HS-5 (cell line): ENCODE data around the gene GNA15.
"Not testable (repeated sequence)": the region's sequence is repeated elsewhere in the genome, so short reads cannot be mapped to it uniquely, and the experiment has no call there.

Experiments used
- DNase-seq: peaks from one replicate; pipeline ENCODE4 v3.0.0-alpha.2; 2012; ENCODE audit warnings: low read depth

Gene GNA15

GRCh38 chr19:3149526-3150505 is 14.0 kb downstream of the GNA15 start:
- no peak for DNase-seq

- DNase-seq, result no peak
Observed at GRCh38 chr19:3150739-3151329, 15.0 kb downstream of the GNA15 start.

DNA sequence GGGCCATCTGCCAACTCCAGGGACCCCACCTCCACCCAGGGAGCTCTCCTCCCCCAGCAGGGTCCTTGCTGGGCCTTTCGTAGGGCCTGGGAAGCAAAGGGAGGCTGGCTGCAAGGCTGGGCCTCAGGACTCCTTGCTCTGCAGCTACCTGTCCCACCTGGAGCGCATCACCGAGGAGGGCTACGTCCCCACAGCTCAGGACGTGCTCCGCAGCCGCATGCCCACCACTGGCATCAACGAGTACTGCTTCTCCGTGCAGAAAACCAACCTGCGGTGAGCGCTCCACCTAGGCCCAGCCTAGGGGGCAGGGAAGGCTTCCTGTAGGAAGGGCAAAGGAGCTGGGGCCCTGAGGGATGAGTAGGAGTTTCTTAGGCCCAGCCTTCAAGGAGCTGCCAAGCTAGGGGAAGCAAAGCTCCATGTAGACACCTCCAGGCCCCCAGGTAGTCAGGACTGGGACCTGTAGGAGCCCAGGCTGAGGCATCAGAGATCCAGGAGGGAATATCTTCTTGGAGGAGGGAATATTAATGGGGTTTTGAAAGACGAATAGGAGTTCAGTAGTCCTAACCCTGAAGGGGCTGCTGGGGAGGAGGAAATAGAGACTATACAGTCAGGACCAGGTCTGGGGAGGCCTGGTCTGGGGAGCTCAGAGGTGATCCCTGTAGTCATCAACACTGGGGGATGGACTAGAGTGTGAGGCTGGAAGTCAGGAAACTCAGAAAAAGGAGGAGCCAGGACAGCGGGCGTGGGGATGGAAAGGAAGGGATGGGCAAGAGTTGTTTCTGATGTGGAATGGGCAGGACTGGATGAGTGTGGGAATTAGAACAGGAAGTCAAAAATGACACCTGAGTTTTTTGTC is 16.0 kb downstream of the GNA15 start:
- no peak for DNase-seq

DNA sequence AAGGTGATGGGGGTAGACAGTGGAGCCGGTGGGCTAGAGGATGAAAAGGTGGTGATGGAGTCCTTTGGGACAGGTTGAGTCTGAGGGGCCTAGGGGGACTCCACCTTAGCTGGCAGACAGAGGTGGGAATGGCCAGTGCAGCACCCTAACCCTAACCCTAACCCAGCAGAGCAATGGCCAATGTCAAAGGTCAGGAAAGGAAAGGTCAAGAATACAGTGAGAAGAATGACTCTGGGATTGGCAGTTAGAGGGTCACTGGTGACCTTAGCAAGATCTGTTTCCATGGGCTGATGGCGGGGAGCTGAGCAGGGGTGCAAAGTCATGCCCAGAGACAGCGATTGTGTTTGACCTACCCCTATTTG is 16.6 kb downstream of the GNA15 start:
- no peak for DNase-seq

- no peak for DNase-seq
Observed at GRCh38 chr19:3153286-3154230, 17.7 kb downstream of the GNA15 start.

GRCh38 chr19:3154447-3154846 is 18.6 kb downstream of the GNA15 start:
- not testable (repeated sequence) for DNase-seq

- peak; percentile 100 for DNase-seq
Observed at GRCh38 chr19:3154957-3155736, 19.3 kb downstream of the GNA15 start.

- no peak for DNase-seq
Observed at GRCh38 chr19:3157096-3157845, 21.4 kb downstream of the GNA15 start.

GRCh38 chr19:3159565-3159964 is 23.7 kb downstream of the GNA15 start:
- no peak for DNase-seq

GRCh38 chr19:3160219-3160618 is 24.4 kb downstream of the GNA15 start:
- DNase-seq, result no peak

GRCh38 chr19:3161453-3161852 is 25.6 kb downstream of the GNA15 start:
- no peak for DNase-seq

- DNase-seq, result no peak
Observed at GRCh38 chr19:3162418-3163229, 26.8 kb downstream of the GNA15 start.

- no peak for DNase-seq
Observed at GRCh38 chr19:3163230-3163886, 27.5 kb downstream of the GNA15 start.

- no peak for DNase-seq
Observed at GRCh38 chr19:3163943-3164342, 28.1 kb downstream of the GNA15 start.

- DNase-seq, result no peak
Observed at GRCh38 chr19:3167533-3168272, 31.9 kb downstream of the GNA15 start.

DNA sequence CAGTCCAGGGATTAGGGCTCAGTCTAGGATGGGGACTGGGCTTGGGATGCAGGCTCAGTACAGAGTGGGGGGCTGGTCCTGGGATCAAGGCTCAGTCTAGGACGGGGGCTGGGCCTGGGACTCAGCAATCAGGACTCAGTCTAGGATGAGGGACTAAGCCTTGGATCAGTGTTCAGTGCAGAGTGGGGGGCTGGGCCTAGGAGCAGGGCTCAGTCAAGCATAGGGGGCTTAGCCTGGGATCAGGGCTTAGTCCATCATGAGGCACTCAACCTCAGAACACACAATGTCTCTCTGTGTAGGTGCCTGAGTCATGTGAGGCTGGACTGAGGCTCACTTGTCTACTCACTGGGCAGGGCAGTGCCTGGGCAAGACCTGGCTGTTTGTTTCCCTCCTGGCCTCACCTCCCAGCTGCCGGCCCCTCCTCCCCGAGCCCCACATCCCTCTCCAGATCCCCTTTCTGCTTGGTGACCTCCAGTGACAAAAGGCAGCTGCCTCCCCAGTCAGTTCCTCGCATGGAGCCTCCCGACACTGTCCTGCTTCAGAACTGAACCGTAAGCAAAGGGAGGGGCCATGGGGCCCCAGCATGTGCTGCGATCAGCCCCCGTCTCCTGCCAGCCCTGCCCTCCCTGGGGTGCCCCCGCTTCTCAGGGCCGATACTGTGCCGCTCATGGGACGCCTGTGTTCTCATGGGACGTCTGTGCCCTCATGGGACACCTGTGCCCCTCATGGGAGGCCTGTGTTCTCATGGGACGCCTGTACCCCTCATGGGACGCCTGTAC is 36.2 kb downstream of the GNA15 start:
- no peak for DNase-seq

- DNase-seq, result not testable (repeated sequence)
Observed at GRCh38 chr19:3172673-3173000, 36.8 kb downstream of the GNA15 start.
